GM06990 (cell line): ENCODE data around the gene HOXA5.

ENCODE experiments used
- DNase-seq: peaks from one replicate; pipeline ENCODE4 v3.0.0-alpha.2; 2011; ENCODE audit not compliant: insufficient read length; ENCODE audit errors: extremely low read depth
- H3K27me3 ChIP-seq: replicated peaks from 2 replicates; pipeline ENCODE4 v1.6.0; 2011; ENCODE audit warnings: low read length; ENCODE audit not compliant: control insufficient read depth, insufficient read depth
- H3K36me3 ChIP-seq: 2 replicates; pipeline ENCODE4 v1.5.1; 2011; ENCODE audit warnings: low read length; ENCODE audit not compliant: control insufficient read depth, insufficient read depth
- H3K4me3 ChIP-seq: replicated peaks from 2 replicates; pipeline ENCODE4 v1.5.1; 2011; ENCODE audit warnings: low read depth, mild to moderate bottlenecking, control low read depth, low read length
- TF ChIP-seq, protein P1 (sequence below): IDR thresholded peaks from 2 replicates; pipeline ENCODE4 v1.5.1; 2011; ENCODE audit warnings: low read length, control low read depth, mild to moderate bottlenecking, inconsistent platforms; ENCODE audit not compliant: insufficient read depth, poor library complexity, severe bottlenecking

HOXA5 gene

DNA sequence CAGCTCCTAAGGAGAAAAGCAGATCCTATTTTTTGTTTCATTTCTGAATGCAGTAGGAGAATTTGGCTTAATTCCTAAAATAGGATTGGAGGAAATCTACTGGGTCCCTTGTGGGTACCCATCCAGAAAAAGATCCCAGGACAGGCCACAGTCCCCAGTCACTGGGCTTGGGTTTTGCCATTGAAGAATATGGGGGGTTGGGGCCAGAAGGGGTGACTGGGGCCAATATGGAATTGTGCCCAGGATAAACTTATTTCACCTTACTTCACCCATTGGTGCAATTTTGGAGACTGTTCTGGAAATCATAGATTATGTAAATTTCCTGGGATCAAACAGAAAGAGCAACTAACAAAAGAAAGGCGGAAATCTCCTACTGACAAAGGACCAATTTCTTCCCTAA lies 5.0 kb downstream of the HOXA5 start:
- DNase-seq = no peak
- Histone ChIP-seq H3K4me3 (no peak overlapping the region), H3K36me3 (no peaks in the 10 kb centered on the region), H3K27me3 (no peaks in the 10 kb centered on the region)
- TF ChIP-seq, protein P1, sequence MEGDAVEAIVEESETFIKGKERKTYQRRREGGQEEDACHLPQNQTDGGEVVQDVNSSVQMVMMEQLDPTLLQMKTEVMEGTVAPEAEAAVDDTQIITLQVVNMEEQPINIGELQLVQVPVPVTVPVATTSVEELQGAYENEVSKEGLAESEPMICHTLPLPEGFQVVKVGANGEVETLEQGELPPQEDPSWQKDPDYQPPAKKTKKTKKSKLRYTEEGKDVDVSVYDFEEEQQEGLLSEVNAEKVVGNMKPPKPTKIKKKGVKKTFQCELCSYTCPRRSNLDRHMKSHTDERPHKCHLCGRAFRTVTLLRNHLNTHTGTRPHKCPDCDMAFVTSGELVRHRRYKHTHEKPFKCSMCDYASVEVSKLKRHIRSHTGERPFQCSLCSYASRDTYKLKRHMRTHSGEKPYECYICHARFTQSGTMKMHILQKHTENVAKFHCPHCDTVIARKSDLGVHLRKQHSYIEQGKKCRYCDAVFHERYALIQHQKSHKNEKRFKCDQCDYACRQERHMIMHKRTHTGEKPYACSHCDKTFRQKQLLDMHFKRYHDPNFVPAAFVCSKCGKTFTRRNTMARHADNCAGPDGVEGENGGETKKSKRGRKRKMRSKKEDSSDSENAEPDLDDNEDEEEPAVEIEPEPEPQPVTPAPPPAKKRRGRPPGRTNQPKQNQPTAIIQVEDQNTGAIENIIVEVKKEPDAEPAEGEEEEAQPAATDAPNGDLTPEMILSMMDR = no peak

DNA sequence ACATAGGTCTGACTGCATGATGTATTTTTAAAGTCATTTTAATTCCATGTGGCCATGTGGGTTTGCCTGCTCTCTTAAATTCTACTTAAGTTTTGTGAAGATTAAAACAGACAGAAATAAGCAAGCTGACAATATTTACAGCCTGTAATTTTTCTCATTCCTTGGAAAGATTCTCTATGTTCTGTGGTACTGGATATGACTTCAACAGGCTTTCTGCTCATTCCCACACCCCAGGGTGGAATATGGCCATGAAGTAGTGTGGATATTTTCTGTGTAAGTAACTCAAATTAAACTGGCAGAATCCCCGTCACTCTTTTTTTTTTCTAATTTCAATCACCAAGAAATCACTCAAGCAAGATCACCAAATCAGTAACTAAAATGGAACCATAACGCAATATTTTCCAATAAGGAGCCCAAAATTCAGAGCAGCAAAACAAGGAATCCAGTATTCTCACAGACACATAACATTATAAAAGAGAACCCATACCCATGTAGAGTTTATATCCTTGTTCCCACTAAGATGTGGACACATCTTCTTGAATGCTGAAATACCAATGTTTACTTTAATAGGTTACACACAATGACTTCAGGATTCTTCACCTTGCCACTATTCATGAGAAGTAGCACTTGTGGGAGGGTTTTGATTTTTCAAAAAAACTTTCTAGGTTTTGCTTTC lies 5.7 kb downstream of the HOXA5 start:
- H3K27me3 ChIP-seq = no peaks in the 10 kb centered on the region
- H3K36me3 ChIP-seq = no peaks in the 10 kb centered on the region
- no peak overlapping the region for H3K4me3 ChIP-seq
- DNase-seq = no peak
- TF ChIP-seq, protein P1 = no peak

DNA sequence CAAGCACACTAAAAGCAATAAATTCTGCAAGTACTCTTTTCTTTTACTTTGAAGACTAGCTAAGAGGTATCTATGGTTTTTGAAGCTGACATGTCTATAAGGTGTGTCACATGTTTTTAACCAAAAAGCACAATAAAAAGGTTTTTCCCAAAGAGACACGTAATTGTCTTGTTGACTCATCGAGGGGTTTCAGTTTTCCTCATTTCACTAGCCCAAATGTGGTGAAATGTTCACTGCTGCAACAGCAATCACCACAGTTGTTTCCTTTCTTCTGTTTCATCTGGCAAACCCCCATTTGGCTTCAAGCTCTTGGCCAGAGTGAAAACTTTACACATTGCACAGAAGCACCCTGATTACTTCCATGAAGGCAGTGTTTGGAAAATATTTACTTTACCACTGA lies 9.1 kb downstream of the HOXA5 start:
- no peak overlapping the region for H3K4me3 ChIP-seq
- H3K27me3 ChIP-seq = no peaks in the 10 kb centered on the region
- H3K36me3 ChIP-seq = no peaks in the 10 kb centered on the region
- DNase-seq = no peak
- TF ChIP-seq, protein P1 = no peak

DNA sequence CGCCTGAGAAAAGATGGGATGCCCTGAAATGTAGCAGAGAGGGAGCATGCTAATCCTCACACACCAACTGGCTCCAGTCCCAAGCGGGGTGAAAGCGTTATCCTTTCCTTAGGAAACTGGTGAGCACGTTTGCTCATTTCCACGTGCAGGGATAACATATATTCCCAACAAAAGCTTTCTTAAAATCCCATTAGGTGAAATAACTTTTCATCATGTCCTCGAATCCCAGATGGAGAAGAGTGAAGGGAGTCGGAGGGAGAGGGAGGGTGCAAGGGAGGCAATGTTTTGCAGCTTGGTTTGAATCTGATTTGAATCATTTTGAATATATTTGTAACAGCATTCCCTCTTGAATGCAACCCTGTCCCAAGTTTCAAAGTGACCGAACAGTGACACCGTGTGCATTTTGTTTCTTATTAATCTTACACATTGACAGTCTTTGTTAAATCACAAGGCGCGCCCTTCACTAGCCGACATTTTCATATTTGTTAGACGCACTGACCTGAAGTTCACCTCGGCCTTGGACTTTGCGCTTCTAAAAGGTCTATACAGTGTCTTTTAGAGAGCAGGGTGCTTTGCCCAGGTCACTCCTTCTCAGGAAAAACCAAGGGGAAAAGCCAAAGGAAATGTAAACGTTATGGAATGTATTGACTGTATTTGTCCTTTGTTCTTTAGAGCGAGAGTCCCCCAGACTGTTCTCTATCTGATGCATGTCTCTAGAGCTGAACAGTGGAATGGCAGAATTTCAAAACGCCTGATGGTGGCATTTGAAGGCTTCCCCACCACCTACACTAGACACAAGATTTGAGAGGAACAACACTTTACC lies 9.9 kb downstream of the HOXA5 start:
- no peaks in the 10 kb centered on the region for H3K27me3 ChIP-seq
- TF ChIP-seq, protein P1 = no peak
- DNase-seq = no peak
- H3K4me3 ChIP-seq = no peak overlapping the region
- no peaks in the 10 kb centered on the region for H3K36me3 ChIP-seq

DNA sequence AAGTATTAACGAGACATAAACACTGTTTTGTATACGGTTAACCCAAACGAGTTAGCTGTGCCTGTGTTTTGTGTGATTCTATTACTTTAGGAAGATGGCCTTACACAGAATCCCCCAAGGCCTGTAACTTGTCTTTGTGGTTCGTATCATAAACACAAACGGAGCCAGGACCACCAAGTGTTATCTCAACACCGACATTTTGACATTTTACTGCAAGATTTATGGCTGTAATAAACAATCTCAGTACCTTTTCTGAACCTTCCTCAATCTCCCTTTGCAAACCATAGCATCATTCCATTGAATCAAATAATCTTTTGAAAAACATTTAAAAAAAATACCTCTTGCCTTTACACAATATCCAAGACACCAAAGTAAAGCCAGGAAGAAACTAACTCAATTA lies 10.5 kb downstream of the HOXA5 start:
- no peak for DNase-seq
- TF ChIP-seq, protein P1 = no peak
- Histone ChIP-seq H3K4me3 (no peak overlapping the region), H3K36me3 (no peaks in the 10 kb centered on the region), H3K27me3 (no peaks in the 10 kb centered on the region)
